GM10266 (cell line): ENCODE data around the gene TMEM134.
"Not testable (repeated sequence)": the region's sequence is repeated elsewhere in the genome, so short reads cannot be mapped to it uniquely, and the experiment has no call there.

ENCODE experiments used
- DNase-seq: peaks from one replicate; pipeline ENCODE4 v3.0.0; 2012; ENCODE audit errors: extremely low spot score
- CTCF ChIP-seq: IDR thresholded peaks from 2 replicates; pipeline ENCODE4 v1.5.1; 2012; ENCODE audit warnings: mild to moderate bottlenecking, low read depth; ENCODE audit not compliant: control insufficient read depth, insufficient read depth; ENCODE audit errors: missing control alignments

TMEM134 gene

GRCh38 chr11:67468759-67469507, at the start of gene TMEM134:
TMEM134 (minus strand) TSS chr11:67469251; CDS start chr11:67469192, 59 bp downstream.
- DNase-seq: peak; percentile 98
- TF ChIP-seq CTCF: peak; percentile 75

- DNase-seq: peak; percentile 10
- TF ChIP-seq CTCF: no peak
Measured at GRCh38 chr11:67517784-67518552, 48.9 kb upstream of the TMEM134 start.

GRCh38 chr11:67516806-67517205, 47.8 kb upstream of the TMEM134 start:
- TF ChIP-seq CTCF: no peak
- DNase-seq: no peak

GRCh38 chr11:67514116-67514515, 45.1 kb upstream of the TMEM134 start:
- no peak for TF ChIP-seq CTCF
- DNase-seq: no peak

GRCh38 chr11:67511558-67511957, 42.5 kb upstream of the TMEM134 start:
- DNase-seq: not testable (repeated sequence)

GRCh38 chr11:67510023-67510345, 40.9 kb upstream of the TMEM134 start:
- DNase-seq: no peak
- no peak for TF ChIP-seq CTCF

- peak; percentile 99 for DNase-seq
- TF ChIP-seq CTCF: no peak
Measured at GRCh38 chr11:67508486-67509121, 39.6 kb upstream of the TMEM134 start.
